ENCODE measurements around the gene RNF144A.

GRCh38 chr2:6905668-6906067 lies 11.5 kb upstream of the RNF144A start:
- no peak for TF ChIP-seq ZHX2 (IDR thresholded peaks at IDR 0.05; ENCODE audit: low read depth)
- no peak for TF ChIP-seq ZHX2 (CRISPR knock-in tag; IDR thresholded peaks at IDR 0.05; ENCODE audit: borderline replicate concordance)
- TF ChIP-seq, protein P1, sequence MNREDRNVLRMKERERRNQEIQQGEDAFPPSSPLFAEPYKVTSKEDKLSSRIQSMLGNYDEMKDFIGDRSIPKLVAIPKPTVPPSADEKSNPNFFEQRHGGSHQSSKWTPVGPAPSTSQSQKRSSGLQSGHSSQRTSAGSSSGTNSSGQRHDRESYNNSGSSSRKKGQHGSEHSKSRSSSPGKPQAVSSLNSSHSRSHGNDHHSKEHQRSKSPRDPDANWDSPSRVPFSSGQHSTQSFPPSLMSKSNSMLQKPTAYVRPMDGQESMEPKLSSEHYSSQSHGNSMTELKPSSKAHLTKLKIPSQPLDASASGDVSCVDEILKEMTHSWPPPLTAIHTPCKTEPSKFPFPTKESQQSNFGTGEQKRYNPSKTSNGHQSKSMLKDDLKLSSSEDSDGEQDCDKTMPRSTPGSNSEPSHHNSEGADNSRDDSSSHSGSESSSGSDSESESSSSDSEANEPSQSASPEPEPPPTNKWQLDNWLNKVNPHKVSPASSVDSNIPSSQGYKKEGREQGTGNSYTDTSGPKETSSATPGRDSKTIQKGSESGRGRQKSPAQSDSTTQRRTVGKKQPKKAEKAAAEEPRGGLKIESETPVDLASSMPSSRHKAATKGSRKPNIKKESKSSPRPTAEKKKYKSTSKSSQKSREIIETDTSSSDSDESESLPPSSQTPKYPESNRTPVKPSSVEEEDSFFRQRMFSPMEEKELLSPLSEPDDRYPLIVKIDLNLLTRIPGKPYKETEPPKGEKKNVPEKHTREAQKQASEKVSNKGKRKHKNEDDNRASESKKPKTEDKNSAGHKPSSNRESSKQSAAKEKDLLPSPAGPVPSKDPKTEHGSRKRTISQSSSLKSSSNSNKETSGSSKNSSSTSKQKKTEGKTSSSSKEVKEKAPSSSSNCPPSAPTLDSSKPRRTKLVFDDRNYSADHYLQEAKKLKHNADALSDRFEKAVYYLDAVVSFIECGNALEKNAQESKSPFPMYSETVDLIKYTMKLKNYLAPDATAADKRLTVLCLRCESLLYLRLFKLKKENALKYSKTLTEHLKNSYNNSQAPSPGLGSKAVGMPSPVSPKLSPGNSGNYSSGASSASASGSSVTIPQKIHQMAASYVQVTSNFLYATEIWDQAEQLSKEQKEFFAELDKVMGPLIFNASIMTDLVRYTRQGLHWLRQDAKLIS (CRISPR knock-in tag; IDR thresholded peaks at IDR 0.05), result no peak
- TF ChIP-seq BCL3 (CRISPR knock-in tag; IDR thresholded peaks at IDR 0.05), result no peak
- TF ChIP-seq, protein P2, sequence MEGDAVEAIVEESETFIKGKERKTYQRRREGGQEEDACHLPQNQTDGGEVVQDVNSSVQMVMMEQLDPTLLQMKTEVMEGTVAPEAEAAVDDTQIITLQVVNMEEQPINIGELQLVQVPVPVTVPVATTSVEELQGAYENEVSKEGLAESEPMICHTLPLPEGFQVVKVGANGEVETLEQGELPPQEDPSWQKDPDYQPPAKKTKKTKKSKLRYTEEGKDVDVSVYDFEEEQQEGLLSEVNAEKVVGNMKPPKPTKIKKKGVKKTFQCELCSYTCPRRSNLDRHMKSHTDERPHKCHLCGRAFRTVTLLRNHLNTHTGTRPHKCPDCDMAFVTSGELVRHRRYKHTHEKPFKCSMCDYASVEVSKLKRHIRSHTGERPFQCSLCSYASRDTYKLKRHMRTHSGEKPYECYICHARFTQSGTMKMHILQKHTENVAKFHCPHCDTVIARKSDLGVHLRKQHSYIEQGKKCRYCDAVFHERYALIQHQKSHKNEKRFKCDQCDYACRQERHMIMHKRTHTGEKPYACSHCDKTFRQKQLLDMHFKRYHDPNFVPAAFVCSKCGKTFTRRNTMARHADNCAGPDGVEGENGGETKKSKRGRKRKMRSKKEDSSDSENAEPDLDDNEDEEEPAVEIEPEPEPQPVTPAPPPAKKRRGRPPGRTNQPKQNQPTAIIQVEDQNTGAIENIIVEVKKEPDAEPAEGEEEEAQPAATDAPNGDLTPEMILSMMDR (CRISPR knock-in tag; IDR thresholded peaks at IDR 0.05), result no peak
- no peak for TF ChIP-seq MBNL3 (CRISPR knock-in tag; conservative IDR thresholded peaks at IDR 0.05)
- TF ChIP-seq IRF2 (CRISPR knock-in tag; IDR thresholded peaks at IDR 0.05), result no peak
- no peak for TF ChIP-seq POLR2A (IDR thresholded peaks at IDR 0.05; ENCODE audit: insufficient read depth in 1 of 2, low read depth in 2 of 2, low read length in 2 of 2)
- no peak for TF ChIP-seq SMAD3 (CRISPR knock-in tag; IDR thresholded peaks at IDR 0.05)
- no peak for TF ChIP-seq RBM39 (IDR thresholded peaks at IDR 0.05; ENCODE audit: low read depth, low read length, poor library complexity, severe bottlenecking)
- TF ChIP-seq, protein P3, sequence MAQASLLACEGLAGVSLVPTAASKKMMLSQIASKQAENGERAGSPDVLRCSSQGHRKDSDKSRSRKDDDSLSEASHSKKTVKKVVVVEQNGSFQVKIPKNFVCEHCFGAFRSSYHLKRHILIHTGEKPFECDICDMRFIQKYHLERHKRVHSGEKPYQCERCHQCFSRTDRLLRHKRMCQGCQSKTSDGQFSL (CRISPR knock-in tag; IDR thresholded peaks at IDR 0.05), result no peak
- TF ChIP-seq, protein P4, sequence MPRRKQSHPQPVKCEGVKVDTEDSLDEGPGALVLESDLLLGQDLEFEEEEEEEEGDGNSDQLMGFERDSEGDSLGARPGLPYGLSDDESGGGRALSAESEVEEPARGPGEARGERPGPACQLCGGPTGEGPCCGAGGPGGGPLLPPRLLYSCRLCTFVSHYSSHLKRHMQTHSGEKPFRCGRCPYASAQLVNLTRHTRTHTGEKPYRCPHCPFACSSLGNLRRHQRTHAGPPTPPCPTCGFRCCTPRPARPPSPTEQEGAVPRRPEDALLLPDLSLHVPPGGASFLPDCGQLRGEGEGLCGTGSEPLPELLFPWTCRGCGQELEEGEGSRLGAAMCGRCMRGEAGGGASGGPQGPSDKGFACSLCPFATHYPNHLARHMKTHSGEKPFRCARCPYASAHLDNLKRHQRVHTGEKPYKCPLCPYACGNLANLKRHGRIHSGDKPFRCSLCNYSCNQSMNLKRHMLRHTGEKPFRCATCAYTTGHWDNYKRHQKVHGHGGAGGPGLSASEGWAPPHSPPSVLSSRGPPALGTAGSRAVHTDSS (CRISPR knock-in tag; conservative IDR thresholded peaks at IDR 0.05), result no peak

Data from HepG2 (cell line).